ENCODE data around the gene CCDC34.
A peak's percentile ranks its signal among the peaks of the same experiment; 100 is the strongest.
"Not testable (repeated sequence)": the region's sequence is repeated elsewhere in the genome, so short reads cannot be mapped to it uniquely, and the experiment has no call there.

The CCDC34 gene

GRCh38 chr11:27357250-27357649 is 5.8 kb downstream of the CCDC34 start:
- DNase-seq = peak; percentile 10

- DNase-seq = no peak
Measured at GRCh38 chr11:27356624-27357222, 6.3 kb downstream of the CCDC34 start.

GRCh38 chr11:27355575-27356104 is 7.4 kb downstream of the CCDC34 start:
- DNase-seq = no peak

GRCh38 chr11:27354359-27354965 is 8.6 kb downstream of the CCDC34 start:
- no peak for DNase-seq

GRCh38 chr11:27353593-27354358 is 9.2 kb downstream of the CCDC34 start:
- DNase-seq = no peak

- DNase-seq = no peak
Measured at GRCh38 chr11:27352781-27353180, 10.2 kb downstream of the CCDC34 start.

GRCh38 chr11:27350511-27350910 is 12.5 kb downstream of the CCDC34 start:
- no peak for DNase-seq

GRCh38 chr11:27349919-27350318 is 13.1 kb downstream of the CCDC34 start:
- no peak for DNase-seq

- peak; percentile 25 for DNase-seq
Measured at GRCh38 chr11:27348340-27348873, 14.6 kb downstream of the CCDC34 start.

GRCh38 chr11:27347359-27348339 is 15.4 kb downstream of the CCDC34 start:
- DNase-seq = peak; percentile 24

- DNase-seq = no peak
Measured at GRCh38 chr11:27339941-27340340, 23.1 kb downstream of the CCDC34 start.

GRCh38 chr11:27334764-27335163 is 28.3 kb downstream of the CCDC34 start:
- not testable (repeated sequence) for DNase-seq

GRCh38 chr11:27331981-27332380 is 31.0 kb downstream of the CCDC34 start:
- no peak for DNase-seq

GRCh38 chr11:27330633-27331270 is 32.3 kb downstream of the CCDC34 start:
- no peak for DNase-seq

GRCh38 chr11:27329867-27330632 is 33.0 kb downstream of the CCDC34 start:
- DNase-seq = no peak

GRCh38 chr11:27328614-27329013 is 34.4 kb downstream of the CCDC34 start:
- no peak for DNase-seq

GRCh38 chr11:27327064-27327463 is 36.0 kb downstream of the CCDC34 start:
- DNase-seq = not testable (repeated sequence)

GRCh38 chr11:27322196-27322595 is 40.8 kb downstream of the CCDC34 start:
- DNase-seq = not testable (repeated sequence)

- DNase-seq = not testable (repeated sequence)
Measured at GRCh38 chr11:27321340-27321739, 41.7 kb downstream of the CCDC34 start.

GRCh38 chr11:27319072-27319471 is 43.9 kb downstream of the CCDC34 start:
- DNase-seq = no peak

- DNase-seq = no peak
Measured at GRCh38 chr11:27317751-27318150, 45.3 kb downstream of the CCDC34 start.
